NB4 (cell line): ENCODE data around the gene MUCL3.

Source experiments
- DNase-seq: peaks from one replicate; pipeline ENCODE4 v3.0.0; 2010; ENCODE audit warnings: low read depth
- H3K4me3 ChIP-seq: one replicate; pipeline ENCODE4 v1.5.1; 2011; ENCODE audit warnings: mild to moderate bottlenecking, low read depth, low read length, moderate library complexity
- MYC ChIP-seq: IDR thresholded peaks from 2 replicates; pipeline ENCODE4 v1.6.1; 2011; ENCODE audit warnings: low read depth, low read length
- POLR2A ChIP-seq: IDR thresholded peaks from 2 replicates; pipeline ENCODE4 v1.6.1; 2011; ENCODE audit warnings: mild to moderate bottlenecking; ENCODE audit not compliant: insufficient read length; ENCODE audit errors: extremely low read depth
- TF ChIP-seq, protein P1 (sequence below): IDR thresholded peaks from 2 replicates; pipeline ENCODE4 v1.6.1; 2011; ENCODE audit warnings: low read depth, low read length
- TF ChIP-seq, protein P2 (sequence below): IDR thresholded peaks from one replicate; pipeline ENCODE4 v1.5.1; 2012; ENCODE audit warnings: low read depth, low read length

Gene MUCL3

DNA sequence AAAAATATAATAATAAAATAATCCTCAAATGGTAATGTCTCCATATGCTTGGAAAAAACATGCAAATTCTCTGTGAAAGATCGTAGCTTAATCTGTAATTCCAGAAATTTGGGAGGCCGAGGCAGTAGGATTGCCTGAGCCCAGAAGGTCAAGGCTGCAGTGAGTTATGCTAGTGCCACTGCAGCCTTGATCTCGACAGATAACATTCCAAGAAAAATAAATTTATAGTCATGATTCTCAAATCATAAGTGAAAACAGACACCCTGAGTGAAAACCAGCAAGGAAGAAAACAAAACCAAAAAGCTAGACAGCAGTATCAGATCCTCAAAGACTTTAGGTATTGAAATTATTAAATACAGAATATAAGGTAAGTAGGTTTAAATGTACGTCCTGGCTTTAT lies 38.9 kb downstream of the MUCL3 start:
- no peak for DNase-seq
- TF ChIP-seq, protein P1, sequence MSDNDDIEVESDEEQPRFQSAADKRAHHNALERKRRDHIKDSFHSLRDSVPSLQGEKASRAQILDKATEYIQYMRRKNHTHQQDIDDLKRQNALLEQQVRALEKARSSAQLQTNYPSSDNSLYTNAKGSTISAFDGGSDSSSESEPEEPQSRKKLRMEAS = no peak
- TF ChIP-seq MYC = no peak
- no peak for TF ChIP-seq POLR2A
- TF ChIP-seq, protein P2, sequence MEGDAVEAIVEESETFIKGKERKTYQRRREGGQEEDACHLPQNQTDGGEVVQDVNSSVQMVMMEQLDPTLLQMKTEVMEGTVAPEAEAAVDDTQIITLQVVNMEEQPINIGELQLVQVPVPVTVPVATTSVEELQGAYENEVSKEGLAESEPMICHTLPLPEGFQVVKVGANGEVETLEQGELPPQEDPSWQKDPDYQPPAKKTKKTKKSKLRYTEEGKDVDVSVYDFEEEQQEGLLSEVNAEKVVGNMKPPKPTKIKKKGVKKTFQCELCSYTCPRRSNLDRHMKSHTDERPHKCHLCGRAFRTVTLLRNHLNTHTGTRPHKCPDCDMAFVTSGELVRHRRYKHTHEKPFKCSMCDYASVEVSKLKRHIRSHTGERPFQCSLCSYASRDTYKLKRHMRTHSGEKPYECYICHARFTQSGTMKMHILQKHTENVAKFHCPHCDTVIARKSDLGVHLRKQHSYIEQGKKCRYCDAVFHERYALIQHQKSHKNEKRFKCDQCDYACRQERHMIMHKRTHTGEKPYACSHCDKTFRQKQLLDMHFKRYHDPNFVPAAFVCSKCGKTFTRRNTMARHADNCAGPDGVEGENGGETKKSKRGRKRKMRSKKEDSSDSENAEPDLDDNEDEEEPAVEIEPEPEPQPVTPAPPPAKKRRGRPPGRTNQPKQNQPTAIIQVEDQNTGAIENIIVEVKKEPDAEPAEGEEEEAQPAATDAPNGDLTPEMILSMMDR = no peak
- no peak overlapping the region for H3K4me3 ChIP-seq

DNA sequence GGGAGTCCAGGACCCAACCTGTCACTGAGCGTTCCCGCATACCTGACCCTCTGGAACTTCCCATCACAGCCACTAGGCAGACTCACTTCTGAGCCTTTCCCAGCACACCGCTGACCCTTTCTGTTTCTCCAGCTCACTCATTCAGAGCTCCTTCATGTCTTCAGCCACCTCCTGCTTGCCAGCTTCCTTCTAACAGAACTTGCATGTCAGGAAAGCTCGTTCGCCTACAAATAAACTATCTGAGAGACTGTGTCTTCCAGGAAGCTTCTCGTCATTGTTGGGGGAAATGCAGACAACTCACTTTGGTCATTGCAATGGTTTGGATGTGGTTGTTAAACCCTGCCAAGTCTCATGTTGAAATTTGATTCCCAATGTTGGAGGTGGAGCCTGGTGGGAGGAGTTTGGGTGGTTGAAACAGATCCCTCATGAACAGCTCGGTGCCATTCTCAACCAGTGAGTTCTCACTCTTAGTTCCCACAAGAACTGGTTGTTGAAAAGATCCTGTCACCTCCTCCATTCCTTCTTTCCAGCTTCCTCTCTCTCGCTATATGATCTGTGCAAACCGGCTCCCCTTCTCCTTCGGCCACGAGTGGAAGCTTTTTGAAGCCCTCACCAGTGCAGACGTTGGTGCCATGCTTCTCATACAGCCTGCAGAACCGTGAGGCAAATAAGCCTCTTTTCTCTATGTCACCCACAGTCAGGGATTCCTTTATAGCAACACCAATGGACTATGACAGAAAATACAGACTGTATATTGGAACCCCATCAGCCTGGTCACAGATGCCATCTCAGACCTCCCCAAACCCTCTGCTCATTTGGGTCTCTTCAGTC lies 41.4 kb downstream of the MUCL3 start:
- H3K4me3 ChIP-seq = no peak overlapping the region
- no peak for DNase-seq
- TF ChIP-seq POLR2A = no peak
- TF ChIP-seq, protein P2 = no peak
- TF ChIP-seq, protein P1 = no peak
- TF ChIP-seq MYC = no peak

DNA sequence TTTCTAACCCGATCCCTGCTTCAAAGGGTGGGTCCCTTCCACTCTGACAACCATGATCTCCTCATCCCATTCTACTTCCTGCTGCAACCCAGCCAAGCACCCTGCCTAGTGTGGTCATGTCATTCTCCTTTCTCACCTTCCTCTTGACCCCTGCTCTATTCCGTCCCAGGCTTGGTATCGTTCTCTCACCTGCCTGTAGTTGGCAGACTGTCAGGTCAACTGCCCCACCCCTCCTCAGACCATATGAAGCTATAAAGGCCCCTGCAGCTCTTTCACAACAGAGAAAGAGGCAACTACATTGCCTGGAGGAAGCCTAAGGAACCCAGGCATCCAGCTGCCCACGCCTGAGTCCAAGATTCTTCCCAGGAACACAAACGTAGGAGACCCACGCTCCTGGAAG lies 42.7 kb downstream of the MUCL3 start, which contains the start of gene MUC21:
TSS of gene MUC21 (plus strand) at position 280 of the 400 bp plus-strand sequence. CDS start 241 bp downstream, outside the sequence.
- no peak within 1 kb of the TSS for H3K4me3 ChIP-seq
- no peak for DNase-seq
- TF ChIP-seq, protein P1 = no peak
- no peak for TF ChIP-seq MYC
- no peak for TF ChIP-seq POLR2A
- TF ChIP-seq, protein P2 = no peak

DNA sequence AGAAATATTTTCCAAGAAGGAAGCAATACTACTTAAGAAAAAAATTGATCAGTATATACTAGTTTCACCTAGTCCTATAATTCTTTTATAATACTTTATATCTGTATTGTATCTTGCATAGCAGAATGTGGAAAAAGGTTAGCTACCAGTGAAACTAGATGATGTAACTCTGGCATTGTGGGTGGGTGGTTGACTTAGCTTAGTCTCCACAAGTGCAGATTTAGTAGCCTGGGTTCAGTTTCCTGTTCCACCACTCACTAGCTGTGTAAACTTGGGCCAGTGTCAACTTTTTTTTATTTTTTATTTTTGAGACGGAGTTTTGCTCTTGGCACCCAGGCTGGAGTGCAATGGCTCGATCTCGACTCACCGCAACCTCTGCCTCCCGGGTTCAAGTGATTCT lies 44.7 kb downstream of the MUCL3 start:
- TF ChIP-seq, protein P2 = no peak
- TF ChIP-seq MYC (no peak), POLR2A (no peak)
- TF ChIP-seq, protein P1 = no peak
- no peak for DNase-seq
- H3K4me3 ChIP-seq = no peak overlapping the region

DNA sequence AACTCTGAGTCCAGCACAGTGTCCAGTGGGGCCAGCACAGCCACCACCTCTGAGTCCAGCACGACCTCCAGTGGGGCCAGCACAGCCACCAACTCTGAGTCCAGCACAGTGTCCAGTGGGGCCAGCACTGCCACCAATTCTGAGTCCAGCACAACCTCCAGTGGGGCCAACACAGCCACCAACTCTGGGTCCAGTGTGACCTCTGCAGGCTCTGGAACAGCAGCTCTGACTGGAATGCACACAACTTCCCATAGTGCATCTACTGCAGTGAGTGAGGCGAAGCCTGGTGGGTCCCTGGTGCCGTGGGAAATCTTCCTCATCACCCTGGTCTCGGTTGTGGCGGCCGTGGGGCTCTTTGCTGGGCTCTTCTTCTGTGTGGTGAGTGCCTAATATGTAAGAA lies 46.5 kb downstream of the MUCL3 start:
- DNase-seq = no peak
- H3K4me3 ChIP-seq = no peak overlapping the region
- TF ChIP-seq, protein P1 = no peak
- TF ChIP-seq, protein P2 = no peak
- no peak for TF ChIP-seq POLR2A
- no peak for TF ChIP-seq MYC
